Neuron (in vitro differentiated cells): ENCODE results near the gene LOXL4.
A peak's percentile ranks its signal among the peaks of the same experiment; 100 is the strongest.

Experiments used
- H2AFZ ChIP-seq: one replicate; pipeline ENCODE4 v1.6.1; 2013; ENCODE audit warnings: low read depth, mild to moderate bottlenecking, inconsistent platforms, low read length, moderate library complexity
- H3K27me3 ChIP-seq: one replicate; pipeline ENCODE4 v1.6.1; 2013; ENCODE audit warnings: low read length; ENCODE audit not compliant: insufficient read depth
- H3K36me3 ChIP-seq: one replicate; pipeline ENCODE4 v1.6.1; 2013; ENCODE audit warnings: low read length; ENCODE audit not compliant: insufficient read depth
- H3K4me1 ChIP-seq: one replicate; pipeline ENCODE4 v1.6.1; 2013; ENCODE audit warnings: low read length; ENCODE audit not compliant: insufficient read depth
- H3K4me3 ChIP-seq: 2 replicates; pipeline ENCODE4 v1.5.1; 2013; ENCODE audit warnings: mild to moderate bottlenecking, low read length, moderate library complexity
- H3K9me3 ChIP-seq: one replicate; pipeline ENCODE4 v1.6.1; 2013; ENCODE audit warnings: low read length

LOXL4 gene

DNA sequence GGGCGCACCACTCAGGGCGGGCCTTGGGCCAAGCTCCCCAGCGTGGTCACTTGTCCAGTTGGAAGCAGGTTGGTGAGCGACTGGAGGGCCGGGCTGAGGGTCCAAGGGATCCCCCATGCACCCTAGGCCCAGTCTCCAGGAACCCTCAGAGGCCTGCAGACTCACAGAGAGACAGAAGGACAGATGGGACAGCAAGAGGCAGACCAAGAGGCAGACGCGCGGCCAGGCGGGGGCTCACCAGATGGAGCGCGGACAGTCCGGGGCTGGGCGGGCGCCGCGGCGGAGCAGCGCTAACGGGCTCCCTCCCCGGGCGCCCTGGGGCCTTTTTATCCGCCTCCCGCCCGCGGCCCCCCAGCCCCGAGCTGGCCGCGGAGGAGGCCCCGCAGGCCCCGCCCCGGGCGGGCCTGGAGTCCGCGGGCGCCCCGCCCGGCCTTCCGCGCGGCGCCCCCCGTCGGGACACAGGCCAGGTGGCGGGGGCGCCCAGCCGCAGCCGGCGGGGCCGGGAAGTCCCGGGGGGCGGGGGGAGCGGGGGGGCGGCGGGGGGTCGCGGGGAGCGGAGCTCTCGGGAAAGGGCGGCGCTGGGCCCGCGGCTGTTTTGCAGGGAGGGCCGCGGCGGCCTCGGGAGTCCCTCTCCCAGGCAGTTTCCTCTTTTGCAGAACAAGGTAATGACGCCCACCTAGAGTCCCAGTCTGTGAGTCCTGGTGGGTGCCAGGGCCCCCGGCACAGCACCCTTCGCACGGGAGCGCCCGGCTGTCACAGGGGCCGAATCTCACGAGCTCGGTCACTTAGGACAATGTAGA lies at the start of gene LOXL4:
Gene LOXL4, minus strand, starts transcription at position 301 of the 800 bp plus-strand sequence. CDS start 5,175 bp downstream, outside the sequence.
- Histone ChIP-seq H3K27me3 (peaks cover 19% of the 10 kb centered on the region), H3K4me3 (peak within 1 kb of the TSS; percentile 35), H3K36me3 (no peaks in the 10 kb centered on the region), H3K9me3 (no peaks in the 10 kb centered on the region), H3K4me1 (peaks cover 2% of the 10 kb centered on the region), H2AFZ (no peak within 1 kb of the TSS)

DNA sequence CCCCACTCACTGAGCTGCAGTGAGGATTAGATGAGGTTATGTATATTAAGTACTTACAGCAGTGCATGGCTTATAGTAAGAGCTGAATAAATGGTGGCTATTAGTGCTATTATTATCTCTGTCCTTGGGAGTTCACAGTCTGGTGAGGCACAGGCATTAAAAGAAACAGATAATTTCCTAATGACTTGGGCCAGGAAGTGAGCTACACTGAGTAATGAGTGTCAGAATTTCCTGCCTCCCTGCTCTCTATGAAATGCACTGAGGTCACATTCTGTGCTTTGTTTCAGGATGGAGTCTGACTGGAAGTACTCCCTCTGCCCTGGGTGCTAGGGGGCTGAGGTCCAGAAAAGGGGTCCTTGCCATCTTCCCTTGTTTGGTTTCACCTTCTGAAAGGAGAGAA lies 48.7 kb upstream of the LOXL4 start:
- no peak overlapping the region for H3K4me3 ChIP-seq
- H2AFZ ChIP-seq = no peak overlapping the region
- no peaks in the 10 kb centered on the region for H3K4me1 ChIP-seq
- H3K27me3 ChIP-seq = no peaks in the 10 kb centered on the region
- H3K9me3 ChIP-seq = no peaks in the 10 kb centered on the region
- H3K36me3 ChIP-seq = no peaks in the 10 kb centered on the region

DNA sequence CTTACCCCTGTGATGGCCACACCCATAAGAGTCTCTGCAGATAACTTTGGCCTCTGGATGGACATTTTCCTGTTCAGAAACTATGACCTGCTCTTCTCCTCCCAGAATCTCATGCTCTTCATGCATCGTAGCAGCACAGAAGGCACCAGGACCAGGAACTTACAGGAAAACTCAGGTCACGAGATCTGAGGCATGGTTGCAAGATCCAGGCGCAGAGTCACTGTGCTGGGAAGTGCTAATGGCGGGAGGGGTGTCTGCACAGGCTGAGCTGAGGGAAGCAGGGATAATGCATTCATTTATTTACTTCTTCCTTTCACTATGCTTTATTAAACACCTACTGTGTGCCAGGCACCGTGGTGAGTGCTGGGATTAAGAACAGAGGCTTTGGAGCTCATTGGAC lies 48.2 kb upstream of the LOXL4 start:
- Histone ChIP-seq H3K4me3 (no peak overlapping the region), H2AFZ (no peak overlapping the region), H3K4me1 (no peaks in the 10 kb centered on the region), H3K36me3 (no peaks in the 10 kb centered on the region), H3K9me3 (no peaks in the 10 kb centered on the region), H3K27me3 (no peaks in the 10 kb centered on the region)

DNA sequence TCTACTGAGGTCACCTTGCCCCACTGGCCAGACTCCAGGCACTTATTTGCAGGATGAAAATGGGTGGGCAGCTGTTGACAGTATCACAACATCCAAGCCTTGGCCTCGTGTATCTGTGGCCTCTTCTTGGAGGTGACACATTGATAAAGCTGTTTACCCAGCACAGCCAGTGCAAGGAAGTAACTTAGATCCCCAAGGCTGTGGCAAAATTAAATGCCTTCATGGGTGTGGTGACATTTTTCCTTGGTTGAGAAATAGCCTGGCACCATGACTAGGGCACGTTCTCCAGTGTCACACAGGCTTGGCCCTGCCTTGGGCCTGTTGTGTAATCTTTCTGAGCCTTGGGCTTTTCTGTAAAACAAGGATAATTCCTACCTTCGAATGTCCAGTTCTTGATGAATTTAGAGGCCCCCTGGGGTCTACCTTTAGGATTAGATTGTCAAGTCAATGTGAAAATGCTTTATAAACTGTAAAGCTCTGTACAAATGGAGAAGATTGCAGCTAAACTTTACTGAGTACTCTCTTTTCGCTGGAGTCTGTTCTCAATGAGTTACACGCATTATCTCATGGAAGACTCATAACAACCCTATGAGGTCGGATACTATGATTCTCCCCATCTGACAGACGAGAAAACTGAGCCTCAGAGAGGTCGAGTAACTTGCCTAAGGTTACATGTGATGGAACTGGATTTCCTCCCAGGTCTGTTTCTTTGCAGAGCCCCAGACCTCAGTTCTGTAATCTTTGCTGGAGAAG lies 46.7 kb upstream of the LOXL4 start:
- Histone ChIP-seq H3K9me3 (no peaks in the 10 kb centered on the region), H3K4me1 (no peaks in the 10 kb centered on the region), H3K36me3 (no peaks in the 10 kb centered on the region), H3K4me3 (no peak overlapping the region), H3K27me3 (no peaks in the 10 kb centered on the region), H2AFZ (no peak overlapping the region)

DNA sequence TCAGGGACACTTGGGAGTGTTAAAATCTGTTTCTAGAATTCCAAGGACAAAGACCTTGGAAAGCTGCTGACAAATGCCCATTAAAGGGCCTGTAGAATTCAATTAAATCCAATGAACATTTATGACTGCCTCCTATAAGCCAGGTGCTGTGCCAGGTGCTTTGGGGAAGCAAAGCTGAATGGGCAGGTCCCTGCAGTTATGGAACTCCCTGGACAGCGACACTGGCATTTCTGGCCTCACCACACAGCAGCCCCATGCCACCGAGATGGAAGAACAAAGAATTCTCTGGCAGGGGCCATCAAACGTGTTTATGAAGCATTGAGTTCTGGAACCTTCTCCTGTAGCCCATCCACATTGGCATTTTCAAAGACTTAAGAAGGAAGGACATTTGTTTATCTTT lies 45.6 kb upstream of the LOXL4 start:
- Histone ChIP-seq H3K9me3 (no peaks in the 10 kb centered on the region), H3K4me1 (peaks cover 8% of the 10 kb centered on the region), H3K27me3 (no peaks in the 10 kb centered on the region), H2AFZ (no peak overlapping the region), H3K36me3 (no peaks in the 10 kb centered on the region), H3K4me3 (no peak overlapping the region)

DNA sequence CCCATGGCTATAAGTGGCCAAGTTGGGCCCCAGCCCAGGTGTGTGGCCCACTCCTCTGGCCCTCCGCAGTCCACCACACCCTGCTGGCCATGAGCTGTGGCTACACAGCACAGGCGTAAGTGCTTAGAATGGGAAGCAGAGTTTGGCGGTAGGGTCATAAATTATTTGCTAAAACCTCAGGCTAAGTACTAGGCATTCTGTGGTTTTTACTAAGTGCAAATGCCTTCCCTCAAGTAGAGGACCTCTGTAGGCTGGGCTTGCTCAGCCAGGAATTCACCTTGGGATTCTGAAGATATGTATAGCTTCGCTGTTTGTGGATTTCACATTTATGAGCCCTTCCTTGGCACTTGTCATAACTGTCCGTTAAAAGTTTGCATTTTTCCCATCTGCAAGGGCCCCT lies 44.8 kb upstream of the LOXL4 start:
- Histone ChIP-seq H3K4me3 (no peak overlapping the region), H2AFZ (no peak overlapping the region), H3K27me3 (peaks cover 1% of the 10 kb centered on the region), H3K4me1 (peaks cover 8% of the 10 kb centered on the region), H3K36me3 (no peaks in the 10 kb centered on the region), H3K9me3 (no peaks in the 10 kb centered on the region)

DNA sequence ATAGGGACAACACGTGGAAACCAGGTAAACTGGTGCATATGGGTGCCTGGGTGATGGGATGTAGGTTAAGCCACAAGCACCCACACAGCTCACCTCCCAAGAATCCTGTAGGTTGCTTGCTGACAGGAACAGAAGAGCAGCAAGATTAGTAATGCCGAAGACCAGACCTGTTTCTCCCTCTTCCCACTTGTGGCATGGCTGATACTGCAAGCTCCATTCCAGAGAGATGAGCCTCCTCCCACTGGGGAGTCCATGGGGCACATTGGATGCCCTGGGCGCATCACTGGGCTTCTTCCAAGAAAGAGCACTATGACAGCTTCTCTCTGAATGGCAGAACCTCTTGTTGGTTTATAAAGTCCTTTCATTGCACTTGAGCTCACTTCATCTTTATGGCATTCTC lies 44.4 kb upstream of the LOXL4 start:
- H3K4me3 ChIP-seq = no peak overlapping the region
- no peaks in the 10 kb centered on the region for H3K9me3 ChIP-seq
- H3K27me3 ChIP-seq = peaks cover 2% of the 10 kb centered on the region
- H3K4me1 ChIP-seq = peaks cover 8% of the 10 kb centered on the region
- no peaks in the 10 kb centered on the region for H3K36me3 ChIP-seq
- H2AFZ ChIP-seq = no peak overlapping the region

DNA sequence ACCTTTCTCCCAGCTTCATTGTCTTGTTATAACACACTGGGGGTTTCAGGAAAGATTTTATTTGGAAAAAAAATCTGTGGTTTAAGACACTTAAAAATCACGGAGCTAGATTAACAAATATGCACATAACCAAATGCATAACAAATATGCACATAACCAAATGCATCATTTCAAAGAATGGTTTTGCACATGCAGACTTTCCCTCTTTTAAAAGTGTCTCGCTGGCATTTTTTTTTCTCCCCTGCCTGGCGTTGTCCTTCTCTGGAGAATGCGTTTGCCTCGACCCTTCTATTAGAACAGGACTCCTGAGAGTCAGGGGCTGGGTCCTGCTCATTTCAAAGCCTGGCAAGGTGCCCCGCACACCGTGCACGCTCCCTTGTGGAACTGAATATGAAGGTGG lies 42.7 kb upstream of the LOXL4 start:
- Histone ChIP-seq H3K27me3 (peaks cover 2% of the 10 kb centered on the region), H3K4me3 (no peak overlapping the region), H3K36me3 (no peaks in the 10 kb centered on the region)

DNA sequence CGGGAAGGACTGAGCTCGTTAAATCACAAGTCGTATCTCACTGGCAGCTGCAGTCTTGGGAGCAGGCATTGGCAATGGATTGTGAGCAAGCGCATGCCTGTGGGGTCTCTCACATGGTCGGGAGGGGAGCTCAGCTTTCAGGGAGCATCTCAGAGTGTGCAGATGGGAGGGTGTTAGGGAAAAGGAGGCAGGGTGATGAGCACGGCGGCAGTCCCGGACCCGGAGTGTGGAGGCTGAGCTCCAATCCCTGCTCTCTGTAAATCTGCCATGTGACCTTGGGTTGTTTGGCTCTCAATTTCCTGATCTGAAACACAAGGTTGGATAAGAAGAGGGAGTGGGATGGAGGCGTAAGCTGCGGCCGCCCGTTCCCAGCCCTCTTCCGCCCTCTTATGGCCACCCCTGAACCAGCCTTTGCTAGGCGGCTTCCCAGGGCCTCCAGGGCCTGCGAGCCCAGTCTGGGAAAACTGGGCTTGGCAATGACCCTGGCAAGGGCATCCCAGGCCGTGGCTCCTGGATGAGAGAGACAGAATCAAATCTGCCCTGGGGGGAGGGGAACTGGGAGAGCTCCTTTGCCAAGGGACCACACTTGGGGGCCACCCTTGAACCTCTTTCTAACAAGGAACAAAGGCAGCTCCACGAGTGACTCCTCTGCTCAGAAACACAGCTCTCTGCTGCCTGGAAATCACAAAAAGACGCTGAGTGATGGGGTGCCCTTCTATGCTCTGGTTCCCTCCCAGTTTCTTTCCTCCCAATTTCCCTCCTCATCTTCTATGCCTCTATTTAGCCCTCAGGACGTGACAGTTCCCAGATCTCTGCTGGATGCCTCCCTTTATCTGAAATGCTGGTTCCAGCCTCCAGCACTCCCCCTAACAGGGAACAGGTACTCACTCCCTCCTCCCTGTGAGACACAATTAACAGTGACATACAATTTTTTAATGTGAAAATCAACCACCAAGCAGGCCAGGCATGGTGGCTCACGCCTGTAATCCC lies 41.7 kb upstream of the LOXL4 start:
- Histone ChIP-seq H3K4me3 (peak overlapping the region; percentile 35), H3K36me3 (no peaks in the 10 kb centered on the region), H3K4me1 (peaks cover 8% of the 10 kb centered on the region)

More for the DNA sequence above, 42.7 kb upstream of the LOXL4 start:
- Histone ChIP-seq H2AFZ (no peak overlapping the region), H3K4me1 (peaks cover 8% of the 10 kb centered on the region), H3K9me3 (no peaks in the 10 kb centered on the region)

DNA sequence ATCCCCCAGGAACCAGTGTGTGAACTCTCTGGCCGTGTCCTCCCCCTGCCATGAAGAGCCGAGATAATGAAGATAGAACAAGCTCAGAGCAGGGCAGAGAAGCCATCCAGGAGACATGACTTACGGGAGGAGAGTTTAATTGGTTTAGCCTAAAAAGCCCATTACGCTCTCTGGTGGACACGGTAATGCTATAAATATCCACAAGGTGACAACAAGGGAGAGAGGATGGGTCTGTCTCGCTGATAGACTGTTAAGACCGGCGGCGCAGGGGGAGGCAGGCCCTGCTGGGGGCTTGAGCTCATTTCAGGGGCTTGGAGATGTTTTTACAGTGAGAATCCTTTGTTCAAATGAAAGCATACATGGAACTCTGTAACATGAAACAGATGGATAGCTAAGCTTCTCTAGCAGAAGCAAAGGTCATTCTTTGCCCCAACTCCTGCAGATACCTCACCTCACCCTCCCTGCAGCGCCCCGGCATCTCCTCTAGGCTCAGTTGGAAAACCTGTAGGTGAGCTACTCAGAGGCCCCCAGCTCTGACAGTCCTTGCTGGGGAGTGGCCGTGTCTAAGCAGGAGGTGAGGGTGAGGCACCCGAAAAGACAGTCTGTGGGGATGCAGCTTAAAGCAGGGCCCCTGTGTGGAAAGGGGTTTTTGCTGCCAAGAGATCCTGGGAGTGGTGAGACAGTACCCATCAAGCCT lies 40.8 kb upstream of the LOXL4 start:
- Histone ChIP-seq H2AFZ (peak overlapping the region; percentile 42), H3K9me3 (no peaks in the 10 kb centered on the region), H3K27me3 (peaks cover 2% of the 10 kb centered on the region), H3K4me3 (peak overlapping the region; percentile 35), H3K4me1 (peaks cover 8% of the 10 kb centered on the region), H3K36me3 (no peaks in the 10 kb centered on the region)

More for the DNA sequence above, 41.7 kb upstream of the LOXL4 start:
- H3K9me3 ChIP-seq = no peaks in the 10 kb centered on the region
- H2AFZ ChIP-seq = peak overlapping the region; percentile 42
- peaks cover 2% of the 10 kb centered on the region for H3K27me3 ChIP-seq

DNA sequence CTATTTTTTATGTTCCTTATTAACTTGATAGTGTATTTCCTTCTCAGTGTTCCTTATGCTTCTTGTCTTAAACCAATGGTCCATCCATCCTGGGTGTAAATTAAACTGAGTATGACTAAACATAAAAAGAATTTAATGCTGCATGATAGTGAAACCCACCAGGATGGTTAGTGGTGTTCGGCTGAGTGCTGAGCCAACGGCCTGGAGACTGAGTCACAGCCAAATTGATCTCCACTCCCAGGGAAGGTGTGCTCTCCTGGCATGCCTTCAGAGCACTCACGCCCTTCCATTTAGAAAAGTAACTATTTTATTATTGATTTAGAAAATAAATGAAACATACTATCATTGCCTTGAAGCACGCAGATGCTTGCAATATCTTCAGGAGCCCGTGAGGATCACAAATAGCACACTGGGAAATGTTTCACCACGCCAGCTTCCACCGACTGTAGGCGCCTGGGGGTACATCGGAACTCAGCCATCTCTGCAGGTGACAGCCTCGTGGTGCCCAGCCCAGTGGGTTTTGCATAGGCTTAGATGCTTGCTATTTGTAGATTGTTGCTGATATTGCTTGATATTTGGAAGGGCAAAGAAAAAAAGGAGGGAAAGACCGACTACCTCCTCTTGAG lies 40.0 kb upstream of the LOXL4 start:
- Histone ChIP-seq H3K27me3 (peaks cover 2% of the 10 kb centered on the region), H2AFZ (no peak overlapping the region), H3K4me1 (peaks cover 8% of the 10 kb centered on the region), H3K36me3 (no peaks in the 10 kb centered on the region), H3K4me3 (no peak overlapping the region), H3K9me3 (no peaks in the 10 kb centered on the region)

DNA sequence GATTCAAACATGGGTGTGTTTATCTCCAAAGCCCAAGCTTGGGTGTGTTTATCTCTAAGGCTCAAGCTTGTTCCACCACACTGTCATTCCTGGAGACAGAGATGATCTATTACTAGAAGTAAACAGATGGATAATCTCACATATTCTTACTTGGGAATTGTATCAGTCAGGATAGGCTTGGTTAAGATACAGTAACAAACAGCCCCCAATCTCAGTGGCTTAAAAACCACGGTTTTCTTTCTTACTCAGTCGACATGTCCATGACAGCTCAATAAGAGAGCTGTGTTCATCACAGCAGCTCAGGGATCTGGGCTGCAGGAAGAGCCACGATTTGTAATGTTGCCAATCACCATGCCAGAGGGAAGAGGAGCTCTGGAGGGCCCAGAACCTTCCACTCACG lies 38.5 kb upstream of the LOXL4 start:
- Histone ChIP-seq H3K36me3 (no peaks in the 10 kb centered on the region), H3K27me3 (peaks cover 2% of the 10 kb centered on the region), H3K4me3 (no peak overlapping the region), H2AFZ (no peak overlapping the region), H3K4me1 (peaks cover 8% of the 10 kb centered on the region), H3K9me3 (no peaks in the 10 kb centered on the region)
